GM23338 (cell line): ENCODE results near the gene TOM1L2. TPM values are rescaled to one million over a fixed set of nuclear protein-coding genes. Genes with fewer than 3 reads are reported as not detected.

Experiments
- ATAC-seq: fragments of 200-7000 bp; cut with Tn5 transposase; 3 replicates; pipeline ENCODE4 v1.9.1; 2020
- DNase-seq: peaks from one replicate; pipeline ENCODE4 v3.0.0-alpha.2; 2015; ENCODE audit warnings: low spot score
- H2AFZ ChIP-seq: fragments of 200-600 bp; sonication (generic); 2 replicates; pipeline ENCODE4 v1.8.0; 2016; ENCODE audit warnings: antibody characterized with exemption, mild to moderate bottlenecking, moderate library complexity
- H3F3A ChIP-seq: fragments of 200-600 bp; sonication (generic); replicated peaks from 2 replicates; pipeline ENCODE4 v1.8.0; 2017; ENCODE audit warnings: antibody characterized with exemption, mixed run types, low read depth
- H3K27ac ChIP-seq: fragments of 200-600 bp; sonication (generic); 2 replicates; pipeline ENCODE4 v1.6.1; 2016; ENCODE audit warnings: low read depth
- H3K27me3 ChIP-seq: fragments of 200-600 bp; sonication (generic); 2 replicates; pipeline ENCODE4 v1.8.0; 2016; ENCODE audit warnings: mild to moderate bottlenecking, mixed run types, moderate library complexity; ENCODE audit not compliant: insufficient read depth
- H3K36me3 ChIP-seq: fragments of 200-600 bp; sonication (generic); 2 replicates; pipeline ENCODE4 v1.8.0; 2016; ENCODE audit warnings: mild to moderate bottlenecking; ENCODE audit not compliant: insufficient read depth
- H3K4me1 ChIP-seq: fragments of 200-600 bp; sonication (generic); 2 replicates; pipeline ENCODE4 v1.8.0; 2016; ENCODE audit warnings: mild to moderate bottlenecking, moderate library complexity; ENCODE audit not compliant: insufficient read depth
- H3K4me2 ChIP-seq: fragments of 200-600 bp; sonication (generic); 2 replicates; pipeline ENCODE4 v1.7.1; 2017; ENCODE audit warnings: mixed run types
- H3K4me3 ChIP-seq: fragments of 200-600 bp; sonication (generic); 2 replicates; pipeline ENCODE4 v1.6.1; 2016; ENCODE audit warnings: mixed run types
- H3K79me2 ChIP-seq: fragments of 200-600 bp; sonication (generic); replicated peaks from 2 replicates; pipeline ENCODE4 v1.8.0; 2017; ENCODE audit warnings: mild to moderate bottlenecking; ENCODE audit not compliant: insufficient read depth
- H3K9me2 ChIP-seq: fragments of 200-600 bp; sonication (generic); 2 replicates; pipeline ENCODE4 v1.8.0; 2017; ENCODE audit not compliant: insufficient read depth
- H4K20me1 ChIP-seq: fragments of 200-600 bp; sonication (generic); replicated peaks from 2 replicates; pipeline ENCODE4 v1.8.0; 2017; ENCODE audit warnings: mild to moderate bottlenecking; ENCODE audit not compliant: insufficient read depth
- H3K27ac Mint-ChIP-seq: 2 replicates; pipeline ENCODE4 v1.8.0; 2020; ENCODE audit warnings: inconsistent platforms, mild to moderate bottlenecking, moderate library complexity, mixed read lengths
- H3K27me3 Mint-ChIP-seq: 3 replicates; pipeline ENCODE4 v1.8.0; 2022; ENCODE audit warnings: low read depth, mild to moderate bottlenecking, moderate library complexity, mixed read lengths, inconsistent platforms; ENCODE audit not compliant: insufficient read depth, poor library complexity
- H3K36me3 Mint-ChIP-seq: 3 replicates; pipeline ENCODE4 v1.8.0; 2021; ENCODE audit warnings: low read depth, mild to moderate bottlenecking, inconsistent platforms, moderate library complexity, mixed read lengths
- H3K4me1 Mint-ChIP-seq: 3 replicates; pipeline ENCODE4 v1.8.0; 2020; ENCODE audit warnings: mild to moderate bottlenecking, inconsistent platforms, mixed read lengths
- H3K4me3 Mint-ChIP-seq: 3 replicates; pipeline ENCODE4 v1.8.0; 2021; ENCODE audit warnings: moderate library complexity, mild to moderate bottlenecking, inconsistent platforms, mixed read lengths
- H3K9me3 Mint-ChIP-seq: 3 replicates; pipeline ENCODE4 v1.8.0; 2020; ENCODE audit warnings: moderate library complexity, mild to moderate bottlenecking, inconsistent platforms, mixed read lengths
- CREB1 ChIP-seq: fragments of 250-450 bp; sonication (Bioruptor Pico); IDR thresholded peaks from 2 replicates; pipeline ENCODE4 v1.5.0; 2020; ENCODE audit warnings: low read depth, mild to moderate bottlenecking, moderate library complexity
- EZH2 ChIP-seq: fragments of 200-600 bp; sonication (generic); IDR thresholded peaks from one replicate; pipeline ENCODE4 v1.8.0; 2017; ENCODE audit warnings: antibody characterized with exemption, mild to moderate bottlenecking, low read depth; ENCODE audit not compliant: unreplicated experiment
- EZH2phosphoT487 ChIP-seq: fragments of 200-600 bp; sonication (generic); IDR thresholded peaks from one replicate; pipeline ENCODE4 v1.8.1; 2018; ENCODE audit warnings: antibody characterized with exemption; ENCODE audit not compliant: unreplicated experiment
- JUNB ChIP-seq: IDR thresholded peaks from one replicate; pipeline ENCODE4 v1.6.1; 2016; ENCODE audit warnings: antibody characterized with exemption; ENCODE audit not compliant: unreplicated experiment
- NANOG ChIP-seq: IDR thresholded peaks from 2 replicates; pipeline ENCODE4 v1.6.1; 2016; ENCODE audit warnings: antibody characterized with exemption, borderline replicate concordance
- POLR2AphosphoS5 ChIP-seq: IDR thresholded peaks from 2 replicates; pipeline ENCODE4 v1.6.1; 2016; ENCODE audit warnings: antibody characterized with exemption, low read depth
- REST ChIP-seq: IDR thresholded peaks from one replicate; pipeline ENCODE4 v1.6.1; 2018; ENCODE audit warnings: antibody characterized with exemption; ENCODE audit not compliant: unreplicated experiment
- STAT1 ChIP-seq: IDR thresholded peaks from one replicate; pipeline ENCODE4 v1.6.1; 2016; ENCODE audit warnings: antibody characterized with exemption; ENCODE audit not compliant: unreplicated experiment
- ZNF114 ChIP-seq: fragments of 250-450 bp; sonication (Bioruptor Pico); IDR thresholded peaks from 2 replicates; pipeline ENCODE4 v1.5.0; 2020; ENCODE audit warnings: mild to moderate bottlenecking, moderate library complexity
- ZNF331 ChIP-seq: fragments of 250-450 bp; sonication (Bioruptor Pico); IDR thresholded peaks from 2 replicates; pipeline ENCODE4 v1.5.0; 2020; ENCODE audit warnings: low read depth, mild to moderate bottlenecking, moderate library complexity
- ZNF462 ChIP-seq: fragments of 250-450 bp; sonication (Bioruptor Pico); IDR thresholded peaks from 2 replicates; pipeline ENCODE4 v1.5.0; 2020; ENCODE audit warnings: mild to moderate bottlenecking, moderate library complexity
- polyA plus RNA-seq: library from polyadenylated mRNA; unstranded; fragments of >200 nt; fragmentation: Nextera tagmentation; extraction: Ambion mirVana; gene quantifications from 2 replicates; pipeline ENCODE4 v1.2.1, GENCODE V29; 2016
- total RNA-seq: library from RNA; depleted of rRNA; stranded (reverse); fragments of >200 nt; shearing (Covaris generic); gene quantifications from 2 replicates; pipeline ENCODE4 v1.2.3, GENCODE V29; 2014

Gene TOM1L2
- total and polyA plus RNA-seq, 2 experiments from 2014 or later: 3.3 TPM

- TF ChIP-seq REST: no peak
- TF ChIP-seq POLR2AphosphoS5: no peak
- no peak for TF ChIP-seq ZNF331 (CRISPR knock-in tag)
- no peak for TF ChIP-seq EZH2phosphoT487
- no peak for TF ChIP-seq CREB1
These were observed 17.4 kb upstream of the TOM1L2 start (continued) for GRCh38 chr17:17989618-17990017.

DNA sequence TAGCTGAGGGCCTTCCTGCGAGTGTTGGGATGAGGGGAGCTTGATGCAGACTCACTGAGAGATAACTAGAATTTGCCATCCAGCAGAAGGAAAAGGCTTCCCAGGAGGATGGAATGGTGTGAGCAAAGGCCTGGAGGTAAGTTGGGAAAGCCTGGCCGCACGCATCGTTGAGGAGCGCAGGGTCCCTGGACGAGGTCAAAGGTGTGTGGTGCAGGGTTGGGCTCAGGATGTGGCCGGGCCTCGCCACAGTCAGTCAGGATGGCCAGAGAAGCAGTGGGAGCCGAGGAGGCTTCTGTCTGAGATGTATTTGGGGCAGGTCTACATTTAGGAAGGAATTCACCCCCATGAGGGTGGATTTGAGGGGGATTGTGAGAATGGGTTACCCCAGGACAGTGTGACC lies 16.9 kb upstream of the TOM1L2 start:
- Histone ChIP-seq H3K36me3 (no peaks in the 10 kb centered on the region), H3K27ac (no peak overlapping the region), H3K4me1 (no peaks in the 10 kb centered on the region; the same call in 1 of the 2 replicates), H3K27me3 (no peaks in the 10 kb centered on the region), H3K4me3 (no peak overlapping the region), H3K4me2 (no peak overlapping the region), H3K9me2 (no peaks in the 10 kb centered on the region), H4K20me1 (no peaks in the 10 kb centered on the region), H2AFZ (no peak overlapping the region), H3F3A (no peaks in the 10 kb centered on the region), H3K79me2 (no peaks in the 10 kb centered on the region)
- Mint-ChIP-seq H3K4me1 (no peaks in the 10 kb centered on the region; the same call in 2 of the 3 replicates), H3K36me3 (no peaks in the 10 kb centered on the region), H3K27me3 (peaks cover 2% of the 10 kb centered on the region), H3K9me3 (no peaks in the 10 kb centered on the region), H3K27ac (no peak overlapping the region), H3K4me3 (no peak overlapping the region)
- no peak for DNase-seq
- no peak for ATAC-seq
- no peak for TF ChIP-seq NANOG
- TF ChIP-seq EZH2phosphoT487: no peak
- no peak for TF ChIP-seq REST
- TF ChIP-seq ZNF462: no peak
- no peak for TF ChIP-seq JUNB
- TF ChIP-seq STAT1: no peak
- TF ChIP-seq EZH2: no peak
- TF ChIP-seq ZNF331 (CRISPR knock-in tag): no peak
- no peak for TF ChIP-seq CREB1
- no peak for TF ChIP-seq ZNF114 (CRISPR knock-in tag)
- TF ChIP-seq POLR2AphosphoS5: no peak
